ENCODE results near the gene TMBIM6. TPM values are rescaled to one million over a fixed set of nuclear protein-coding genes. Genes with fewer than 3 reads are reported as not detected.

TMBIM6 gene
- total RNA-seq, 1 donor from 2014 or later = 570 TPM

GRCh38 chr12:49796155-49796554 lies 54.8 kb downstream of the TMBIM6 start:
- Histone ChIP-seq H3K27me3 (ENCODE audit: control insufficient read depth, insufficient read depth, low read length) (no peaks in the 10 kb centered on the region), H3K36me3 (ENCODE audit: control insufficient read depth, insufficient read depth, low read length) (peaks cover 12% of the 10 kb centered on the region), H3K4me3 (ENCODE audit: low read depth, low read length) (no peak overlapping the region)
- no peak for FAIRE-seq
- DNase-seq (ENCODE audit: low read depth) = no peak
- no peak for TF ChIP-seq CTCF (IDR thresholded peaks at IDR 0.05; ENCODE audit: insufficient read depth, low read length, severe bottlenecking)

GRCh38 chr12:49796606-49797448 lies 55.5 kb downstream of the TMBIM6 start:
- FAIRE-seq (no peak), DNase-seq (ENCODE audit: low read depth) (no peak)
- H3K36me3 ChIP-seq (ENCODE audit: control insufficient read depth, insufficient read depth, low read length) = peaks cover 12% of the 10 kb centered on the region
- TF ChIP-seq CTCF (IDR thresholded peaks at IDR 0.05; ENCODE audit: insufficient read depth, low read length, severe bottlenecking) = no peak
- no peak overlapping the region for H3K4me3 ChIP-seq (ENCODE audit: low read depth, low read length)
- H3K27me3 ChIP-seq (ENCODE audit: control insufficient read depth, insufficient read depth, low read length) = no peaks in the 10 kb centered on the region

- no peaks in the 10 kb centered on the region for H3K27me3 ChIP-seq (ENCODE audit: control insufficient read depth, insufficient read depth, low read length)
- FAIRE-seq = no peak
- H3K36me3 ChIP-seq (ENCODE audit: control insufficient read depth, insufficient read depth, low read length) = peaks cover 11% of the 10 kb centered on the region
- H3K4me3 ChIP-seq (ENCODE audit: low read depth, low read length) = no peak overlapping the region
- DNase-seq (ENCODE audit: low read depth) = no peak
- TF ChIP-seq CTCF (IDR thresholded peaks at IDR 0.05; ENCODE audit: insufficient read depth, low read length, severe bottlenecking) = no peak
These were observed 56.1 kb downstream of the TMBIM6 start for GRCh38 chr12:49797449-49797776.

- Histone ChIP-seq H3K4me3 (ENCODE audit: low read depth, low read length) (no peak overlapping the region), H3K36me3 (ENCODE audit: control insufficient read depth, insufficient read depth, low read length) (peaks cover 15% of the 10 kb centered on the region), H3K27me3 (ENCODE audit: control insufficient read depth, insufficient read depth, low read length) (no peaks in the 10 kb centered on the region)
- no peak for DNase-seq (ENCODE audit: low read depth)
- no peak for TF ChIP-seq CTCF (IDR thresholded peaks at IDR 0.05; ENCODE audit: insufficient read depth, low read length, severe bottlenecking)
- FAIRE-seq = no peak
These were observed 56.9 kb downstream of the TMBIM6 start for GRCh38 chr12:49798248-49798647.

- DNase-seq (ENCODE audit: low read depth) = no peak
- no peaks in the 10 kb centered on the region for H3K27me3 ChIP-seq (ENCODE audit: control insufficient read depth, insufficient read depth, low read length)
- no peak for FAIRE-seq
- H3K4me3 ChIP-seq (ENCODE audit: low read depth, low read length) = no peak overlapping the region
- no peak for TF ChIP-seq CTCF (IDR thresholded peaks at IDR 0.05; ENCODE audit: insufficient read depth, low read length, severe bottlenecking)
- peaks cover 15% of the 10 kb centered on the region for H3K36me3 ChIP-seq (ENCODE audit: control insufficient read depth, insufficient read depth, low read length)
These were observed 57.6 kb downstream of the TMBIM6 start for GRCh38 chr12:49798934-49799333.
